HepG2 (cell line): ENCODE results near the gene CYP26B1. TPM values are rescaled to one million over a fixed set of nuclear protein-coding genes. Genes with fewer than 3 reads are reported as not detected.

Experiments used
- AGO1 ChIP-seq: fragments of 200-400 bp; formaldehyde crosslinking; IDR thresholded peaks from 2 replicates; pipeline ENCODE4 v1.6.1; 2017; ENCODE audit warnings: mild to moderate bottlenecking, low read depth, low read length, moderate library complexity; ENCODE audit not compliant: poor library complexity, severe bottlenecking
- BATF2 ChIP-seq: sonication (generic); formaldehyde crosslinking; IDR thresholded peaks from 2 replicates; pipeline ENCODE4 v1.8.0; 2022; ENCODE audit warnings: mild to moderate bottlenecking, missing genetic modification reagents, moderate library complexity
- FOXK1 ChIP-seq: sonication (generic); formaldehyde crosslinking; IDR thresholded peaks from 2 replicates; pipeline ENCODE4 v1.4.0; 2020; ENCODE audit warnings: low read depth, missing genetic modification reagents, borderline replicate concordance
- GFI1 ChIP-seq: sonication (generic); formaldehyde crosslinking; IDR thresholded peaks from 2 replicates; pipeline ENCODE4 v1.5.0; 2020; ENCODE audit warnings: missing genetic modification reagents, mild to moderate bottlenecking, borderline replicate concordance
- HMG20B ChIP-seq: conservative IDR thresholded peaks from 2 replicates; pipeline ENCODE4 v1.6.1; 2016; ENCODE audit warnings: missing genetic modification reagents, missing compliant biosample characterization
- MYNN ChIP-seq: sonication (generic); formaldehyde crosslinking; IDR thresholded peaks from 2 replicates; pipeline ENCODE4 v1.4.0; 2020; ENCODE audit warnings: mild to moderate bottlenecking, low read depth, missing genetic modification reagents
- NCOR1 ChIP-seq: fragments of 200-600 bp; sonication (generic); IDR thresholded peaks from 2 replicates; pipeline ENCODE4 v1.7.0; 2017; ENCODE audit warnings: antibody characterized with exemption, low read length, borderline replicate concordance
- NPAS2 ChIP-seq: sonication (generic); formaldehyde crosslinking; IDR thresholded peaks from 2 replicates; pipeline ENCODE4 v1.8.0; 2022; ENCODE audit warnings: mild to moderate bottlenecking, missing genetic modification reagents, borderline replicate concordance
- PBX3 ChIP-seq: sonication (generic); formaldehyde crosslinking; IDR thresholded peaks from 2 replicates; pipeline ENCODE4 v1.8.1; 2023; ENCODE audit warnings: missing genetic modification reagents, inconsistent platforms, borderline replicate concordance
- RERE ChIP-seq: IDR thresholded peaks from 2 replicates; pipeline ENCODE4 v1.6.1; 2016; ENCODE audit warnings: low read depth, missing genetic modification reagents, missing compliant biosample characterization
- TCF7L2 ChIP-seq: IDR thresholded peaks from 2 replicates; pipeline ENCODE4 v1.6.1; 2011; ENCODE audit warnings: mild to moderate bottlenecking, low read depth, low read length, moderate library complexity
- TERF1 ChIP-seq: sonication (generic); formaldehyde crosslinking; IDR thresholded peaks from 2 replicates; pipeline ENCODE4 v1.8.0; 2022; ENCODE audit warnings: mild to moderate bottlenecking, missing genetic modification reagents, moderate library complexity
- TFDP2 ChIP-seq: sonication (generic); formaldehyde crosslinking; IDR thresholded peaks from 2 replicates; pipeline ENCODE4 v1.4.0; 2020; ENCODE audit warnings: missing genetic modification reagents
- U2AF2 ChIP-seq: fragments of 200-400 bp; formaldehyde crosslinking; IDR thresholded peaks from 2 replicates; pipeline ENCODE4 v1.6.1; 2017; ENCODE audit warnings: low read depth, mild to moderate bottlenecking, low read length
- ZEB1 ChIP-seq: IDR thresholded peaks from 2 replicates; pipeline ENCODE4 v1.6.1; 2012; ENCODE audit warnings: mild to moderate bottlenecking, low read depth, inconsistent platforms; ENCODE audit not compliant: insufficient replicate concordance
- ZNF225 ChIP-seq: sonication (generic); formaldehyde crosslinking; IDR thresholded peaks from 2 replicates; pipeline ENCODE4 v1.4.0; 2020; ENCODE audit warnings: mild to moderate bottlenecking, missing genetic modification reagents
- ZNF549 ChIP-seq: sonication (generic); formaldehyde crosslinking; IDR thresholded peaks from 2 replicates; pipeline ENCODE4 v1.5.0; 2020; ENCODE audit warnings: missing genetic modification reagents
- ZNF678 ChIP-seq: sonication (generic); formaldehyde crosslinking; IDR thresholded peaks from 2 replicates; pipeline ENCODE4 v1.4.0; 2020; ENCODE audit warnings: mild to moderate bottlenecking, missing genetic modification reagents
- ZNF772 ChIP-seq: sonication (generic); formaldehyde crosslinking; IDR thresholded peaks from 2 replicates; pipeline ENCODE4 v1.5.0; 2020; ENCODE audit warnings: mild to moderate bottlenecking, missing genetic modification reagents
- ZSCAN21 ChIP-seq: sonication (generic); formaldehyde crosslinking; IDR thresholded peaks from 2 replicates; pipeline ENCODE4 v1.8.0; 2022; ENCODE audit warnings: mild to moderate bottlenecking, missing genetic modification reagents, moderate library complexity, borderline replicate concordance
- polyA plus RNA-seq, 8 experiments: library from polyadenylated mRNA; depleted of rRNA in 3 of 8; stranded (reverse) in 7 of 8; unstranded in 1 of 8; fragments of >200 nt; fragmentation: Illumina TruSeq in 4 of 8; extraction: Trizol in 4 of 8; gene quantifications; 2 replicates each; pipeline versions ENCODE4 v1.2.1 to v1.2.3, GENCODE V29; 2011 to 2016; ENCODE audit warnings: low read depth in 4 of 8, missing spikeins in 1 of 8, mixed read lengths in 1 of 8; ENCODE audit not compliant: insufficient read depth in 1 of 8
- total RNA-seq, 5 experiments: library from RNA; depleted of rRNA; stranded (reverse); fragments of >200 nt; fragmentation: Illumina TruSeq; extraction: Trizol; gene quantifications; 2 replicates each; pipeline ENCODE4 v1.2.3, GENCODE V29; 2016; ENCODE audit warnings: low read depth in 1 of 5

CYP26B1 gene
- total and polyA plus RNA-seq, 2 of the 13 experiments (the other 11 are each of a cell fraction or from before 2014, with no cell fraction given): 0.05 to 0.07 TPM

- TF ChIP-seq RERE (CRISPR knock-in tag) (no peak), TFDP2 (0 out of 2 replicates have a peak, but pooled peaks have one; percentile 27), BATF2 (CRISPR knock-in tag) (no peak), ZNF678 (no peak), HMG20B (no peak), PBX3 (CRISPR knock-in tag) (0 out of 2 replicates have a peak, but pooled peaks have one; percentile 14), U2AF2 (no peak), TCF7L2 (no peak), FOXK1 (no peak), TERF1 (no peak), NCOR1 (no peak), ZNF549 (CRISPR knock-in tag) (no peak), ZSCAN21 (no peak), ZNF225 (CRISPR knock-in tag) (no peak), MYNN (no peak), ZEB1 (no peak), AGO1 (peak; percentile 18), GFI1 (CRISPR knock-in tag) (no peak), NPAS2 (no peak), ZNF772 (CRISPR knock-in tag) (no peak)
These were observed 2.9 kb downstream of the CYP26B1 start (continued) for GRCh38 chr2:72144632-72145288.
